HCT116 (cell line): Measurements from ENCODE around the gene SDF2L1. TPM values are rescaled to one million over a fixed set of nuclear protein-coding genes. Genes with fewer than 3 reads are reported as not detected.
A peak's percentile ranks its signal among the peaks of the same experiment; 100 is the strongest.

Source experiments
- ATAC-seq: fragments of 200-7000 bp; cut with Tn5 transposase; 2 replicates; pipeline ENCODE4 v1.9.1; 2020; ENCODE audit warnings: mild to moderate bottlenecking, moderate library complexity
- BruUV-seq: library from RNA; stranded (reverse); fragments of 400-500 nt; replicated peaks from 2 replicates; lab custom pipeline; 2021; lab: Mats Ljungman, UMichigan
- CTCF ChIA-PET: fragments of 300-600 bp; sonication (Branson Sonifier 250); formaldehyde crosslinking; loops from one replicate; lab custom pipeline; 2021; ENCODE audit warnings: antibody characterized with exemption; lab: Charles Lee
- POLR2A ChIA-PET: fragments of 300-600, 350-600 bp; sonication (Branson Sonifier 250); formaldehyde crosslinking; loops from one replicate; lab custom pipeline; 2021; ENCODE audit warnings: antibody characterized with exemption; lab: Charles Lee
- RAD21 ChIA-PET, 2 experiments: fragments of 300-600 bp; sonication (Branson Sonifier 250); formaldehyde crosslinking; loops; one replicate each; lab custom pipeline; 2023; ENCODE audit warnings: low total read pairs in 2 of 2; ENCODE audit not compliant: uncharacterized antibody in 2 of 2, unreplicated experiment in 2 of 2, low non-redundant PET in 1 of 2; lab: Charles Lee
- DNase-seq: peaks from one replicate; pipeline ENCODE4 v3.0.0-alpha.2; 2010; ENCODE audit warnings: low read depth, low spot score
- H2AFZ ChIP-seq: fragments of 200-600 bp; shearing (Covaris generic), sonication (generic); 2 replicates; pipeline ENCODE4 v1.6.1; 2017; ENCODE audit warnings: low read depth, mixed run types, mixed read lengths, antibody characterized with exemption, low read length; ENCODE audit not compliant: poor library complexity, severe bottlenecking
- H3K27ac ChIP-seq: 2 replicates; pipeline ENCODE4 v1.5.1; 2012; ENCODE audit warnings: low read depth, low read length
- H3K27me3 ChIP-seq: fragments of 200-600 bp; sonication (generic); 2 replicates; pipeline ENCODE4 v1.6.1; 2016; ENCODE audit warnings: mixed run types, low read length, mixed read lengths; ENCODE audit not compliant: insufficient read depth
- H3K36me3 ChIP-seq, 2 experiments: fragments of 200-500 bp in 1 of 2; fragments of 200-600 bp in 1 of 2; sonication (Bioruptor generic) in 1 of 2; sonication (generic) in 1 of 2; 2 replicates each; pipeline versions ENCODE4 v1.5.1 to v1.6.1; 2014 to 2016; ENCODE audit warnings: low read length in 2 of 2, inconsistent platforms in 1 of 2, mixed read lengths in 1 of 2, mixed run types in 1 of 2; ENCODE audit not compliant: insufficient read depth in 2 of 2, control insufficient read depth in 1 of 2
- H3K4me1 ChIP-seq, 2 experiments: fragments of 200-600 bp in 1 of 2; sonication (generic) in 1 of 2; 2 replicates each; pipeline versions ENCODE4 v1.5.1 to v1.6.1; 2012 to 2017; ENCODE audit warnings: low read length in 2 of 2, inconsistent platforms in 1 of 2, mild to moderate bottlenecking in 1 of 2, mixed read lengths in 1 of 2, mixed run types in 1 of 2, moderate library complexity in 1 of 2; ENCODE audit not compliant: insufficient read depth in 2 of 2, control insufficient read depth in 1 of 2
- H3K4me2 ChIP-seq: fragments of 200-600 bp; sonication (generic); 2 replicates; pipeline ENCODE4 v1.6.1; 2017; ENCODE audit warnings: mixed run types, low read length, mixed read lengths
- H3K4me3 ChIP-seq, 2 experiments: fragments of 200-600 bp in 1 of 2; sonication (generic) in 1 of 2; replicated peaks in 1 of 2; 2 replicates each; pipeline ENCODE4 v1.5.1; 2011 to 2016; ENCODE audit warnings: low read length in 2 of 2, control low read depth in 1 of 2, low read depth in 1 of 2, mild to moderate bottlenecking in 1 of 2, mixed read lengths in 1 of 2, mixed run types in 1 of 2
- H3K79me2 ChIP-seq: fragments of 200-600 bp; sonication (generic); 2 replicates; pipeline ENCODE4 v1.6.1; 2017; ENCODE audit warnings: mild to moderate bottlenecking, mixed run types, low read length, moderate library complexity, mixed read lengths; ENCODE audit not compliant: insufficient read depth
- H3K9ac ChIP-seq: fragments of 200-600 bp; sonication (generic); 2 replicates; pipeline ENCODE4 v1.6.1; 2016; ENCODE audit warnings: low read length, mixed read lengths
- H3K9me2 ChIP-seq: fragments of 200-600 bp; sonication (generic), shearing (Covaris generic); 2 replicates; pipeline ENCODE4 v1.6.1; 2017; ENCODE audit warnings: mixed run types, mild to moderate bottlenecking, moderate library complexity; ENCODE audit not compliant: insufficient read depth
- H3K9me3 ChIP-seq, 2 experiments: fragments of 200-500 bp in 1 of 2; fragments of 200-600 bp in 1 of 2; sonication (Bioruptor generic) in 1 of 2; sonication (generic) in 1 of 2; 2 replicates each; pipeline ENCODE4 v1.6.1; 2014 to 2017; ENCODE audit warnings: low read length in 2 of 2, mixed read lengths in 2 of 2, inconsistent platforms in 1 of 2, low read depth in 1 of 2, mild to moderate bottlenecking in 1 of 2, mixed run types in 1 of 2, moderate library complexity in 1 of 2; ENCODE audit not compliant: control insufficient read depth in 1 of 2, insufficient read depth in 1 of 2
- H4K20me1 ChIP-seq: fragments of 200-600 bp; sonication (generic), shearing (Covaris generic); 2 replicates; pipeline ENCODE4 v1.6.1; 2017; ENCODE audit warnings: mixed run types, mild to moderate bottlenecking, moderate library complexity; ENCODE audit not compliant: insufficient read depth
- EGR1 ChIP-seq: IDR thresholded peaks from 2 replicates; pipeline ENCODE4 v1.6.1; 2012; ENCODE audit warnings: low read depth
- POLR2AphosphoS5 ChIP-seq: IDR thresholded peaks from 2 replicates; pipeline ENCODE4 v1.6.1; 2011; ENCODE audit warnings: mild to moderate bottlenecking, low read depth, low read length, moderate library complexity
- TCF7L2 ChIP-seq: IDR thresholded peaks from 2 replicates; pipeline ENCODE4 v1.7.0; 2011; ENCODE audit warnings: borderline replicate concordance, inconsistent platforms; ENCODE audit not compliant: insufficient read depth, insufficient read length; ENCODE audit errors: extremely low read depth
- intact Hi-C: fragments of 100-400 bp; cut with micrococcal nuclease; formaldehyde crosslinking; loops from 2 replicates; pipeline ENCODE4 v1.10.0; 2022
- total RNA-seq: library from RNA; stranded (reverse); gene quantifications from one replicate; pipeline ENCODE4 v1.2.1, GENCODE V29; 2021; ENCODE audit not compliant: unreplicated experiment
- TF ChIP-seq, protein P1 (sequence below), 3 experiments: fragments of 200-600 bp in 1 of 3; sonication (generic) in 1 of 3; IDR thresholded peaks in 2 of 3; conservative IDR thresholded peaks in 1 of 3; 2 replicates each; pipeline ENCODE4 v1.5.1; 2012 to 2017; ENCODE audit warnings: low read depth in 2 of 3, low read length in 2 of 3, antibody characterized with exemption in 1 of 3, borderline replicate concordance in 1 of 3, control low read depth in 1 of 3, mild to moderate bottlenecking in 1 of 3, mixed read lengths in 1 of 3, mixed run types in 1 of 3, moderate library complexity in 1 of 3; ENCODE audit not compliant: insufficient read depth in 1 of 3
- TF ChIP-seq, protein P2 (sequence below): IDR thresholded peaks from 2 replicates; pipeline ENCODE4 v1.6.1; 2012
- TF ChIP-seq, protein P3 (sequence below): IDR thresholded peaks from 2 replicates; pipeline ENCODE4 v1.6.1; 2012
- TF ChIP-seq, protein P4 (sequence below): IDR thresholded peaks from 2 replicates; pipeline ENCODE4 v1.6.1; 2011; ENCODE audit warnings: mild to moderate bottlenecking, low read length, moderate library complexity; ENCODE audit not compliant: insufficient replicate concordance; ENCODE audit errors: extremely low read depth

SDF2L1 gene
- total RNA-seq, 1 experiment from 2014 or later = 86.2 TPM

DNA sequence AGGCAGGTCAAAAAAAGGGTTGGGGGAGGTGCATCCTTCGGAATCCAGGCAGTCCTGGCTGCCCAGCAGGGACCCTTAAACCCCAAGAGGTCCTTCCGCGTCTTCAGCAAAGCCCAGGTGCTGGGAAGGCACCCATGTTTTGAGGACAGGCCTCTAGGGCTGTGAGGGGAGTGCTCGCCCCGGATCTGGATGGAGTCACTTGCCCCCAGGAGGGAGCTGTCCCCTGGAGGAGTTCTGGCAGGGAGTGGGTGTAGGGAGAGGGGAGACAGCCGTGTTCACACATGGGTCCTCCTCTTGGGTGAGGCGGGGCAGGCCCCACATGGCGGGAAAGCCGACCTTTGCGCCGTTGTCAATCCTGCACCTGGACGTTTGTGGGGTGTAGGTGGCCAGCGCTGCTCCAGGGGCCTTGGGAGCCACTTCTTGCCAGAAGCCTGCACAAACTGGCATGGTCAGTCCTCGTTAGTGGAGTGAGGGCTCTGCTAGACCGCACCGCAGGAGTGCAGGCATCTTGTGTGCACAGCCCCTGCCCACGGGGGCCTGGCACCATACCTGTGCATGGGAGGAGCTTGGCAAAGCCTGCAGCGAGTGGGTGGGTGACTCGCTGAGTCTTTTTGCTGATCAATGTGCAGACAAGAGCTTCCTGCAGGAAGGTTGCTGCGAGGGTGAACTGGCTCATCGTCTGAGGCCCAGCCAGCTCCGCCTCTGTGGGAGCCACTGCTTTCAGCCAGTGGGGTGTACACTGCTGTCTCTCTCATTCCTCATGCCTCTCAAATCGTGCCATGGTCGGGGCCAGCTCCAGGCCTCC lies 39.7 kb downstream of the SDF2L1 start:
- Histone ChIP-seq H3K27me3 (no peaks in the 10 kb centered on the region), H3K36me3 (peaks cover 7 to 9% of the 10 kb centered on the region in 2 experiments; a peak in 3 of 4 replicates), H3K27ac (no peak overlapping the region), H4K20me1 (no peaks in the 10 kb centered on the region)
- POLR2A ChIA-PET = no interaction called here
- DNase-seq = no peak
- 0 out of 2 replicates have a peak, but pooled peaks have one; percentile 19 for TF ChIP-seq EGR1
- TF ChIP-seq, protein P1, sequence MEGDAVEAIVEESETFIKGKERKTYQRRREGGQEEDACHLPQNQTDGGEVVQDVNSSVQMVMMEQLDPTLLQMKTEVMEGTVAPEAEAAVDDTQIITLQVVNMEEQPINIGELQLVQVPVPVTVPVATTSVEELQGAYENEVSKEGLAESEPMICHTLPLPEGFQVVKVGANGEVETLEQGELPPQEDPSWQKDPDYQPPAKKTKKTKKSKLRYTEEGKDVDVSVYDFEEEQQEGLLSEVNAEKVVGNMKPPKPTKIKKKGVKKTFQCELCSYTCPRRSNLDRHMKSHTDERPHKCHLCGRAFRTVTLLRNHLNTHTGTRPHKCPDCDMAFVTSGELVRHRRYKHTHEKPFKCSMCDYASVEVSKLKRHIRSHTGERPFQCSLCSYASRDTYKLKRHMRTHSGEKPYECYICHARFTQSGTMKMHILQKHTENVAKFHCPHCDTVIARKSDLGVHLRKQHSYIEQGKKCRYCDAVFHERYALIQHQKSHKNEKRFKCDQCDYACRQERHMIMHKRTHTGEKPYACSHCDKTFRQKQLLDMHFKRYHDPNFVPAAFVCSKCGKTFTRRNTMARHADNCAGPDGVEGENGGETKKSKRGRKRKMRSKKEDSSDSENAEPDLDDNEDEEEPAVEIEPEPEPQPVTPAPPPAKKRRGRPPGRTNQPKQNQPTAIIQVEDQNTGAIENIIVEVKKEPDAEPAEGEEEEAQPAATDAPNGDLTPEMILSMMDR (IDR thresholded peaks at IDR 0.05 in 2 of 3, conservative IDR thresholded peaks at IDR 0.05 in 1 of 3; ENCODE audit: borderline replicate concordance in 1 of 3, insufficient read depth in 1 of 3, low read depth in 2 of 3, low read length in 2 of 3) = no peak
- TF ChIP-seq, all 23 proteins: peak for 1
- intact Hi-C loops = no loop called here
- BruUV-seq = no TSS peak
- RAD21 ChIA-PET = no interaction called here
- Histone ChIP-seq H3K9me2 (no peaks in the 10 kb centered on the region), H3K4me3 (no peak overlapping the region), H3K4me1 (peaks cover 0 to 6% of the 10 kb centered on the region in 2 experiments; a peak in 1 of 4 replicates), H3K79me2 (no peaks in the 10 kb centered on the region), H2AFZ (no peak overlapping the region), H3K9me3 (no peaks in the 10 kb centered on the region), H3K4me2 (no peak overlapping the region), H3K9ac (no peak overlapping the region)
- no peak; the same call in 1 of the 2 replicates for ATAC-seq
- CTCF ChIA-PET = no interaction called here

DNA sequence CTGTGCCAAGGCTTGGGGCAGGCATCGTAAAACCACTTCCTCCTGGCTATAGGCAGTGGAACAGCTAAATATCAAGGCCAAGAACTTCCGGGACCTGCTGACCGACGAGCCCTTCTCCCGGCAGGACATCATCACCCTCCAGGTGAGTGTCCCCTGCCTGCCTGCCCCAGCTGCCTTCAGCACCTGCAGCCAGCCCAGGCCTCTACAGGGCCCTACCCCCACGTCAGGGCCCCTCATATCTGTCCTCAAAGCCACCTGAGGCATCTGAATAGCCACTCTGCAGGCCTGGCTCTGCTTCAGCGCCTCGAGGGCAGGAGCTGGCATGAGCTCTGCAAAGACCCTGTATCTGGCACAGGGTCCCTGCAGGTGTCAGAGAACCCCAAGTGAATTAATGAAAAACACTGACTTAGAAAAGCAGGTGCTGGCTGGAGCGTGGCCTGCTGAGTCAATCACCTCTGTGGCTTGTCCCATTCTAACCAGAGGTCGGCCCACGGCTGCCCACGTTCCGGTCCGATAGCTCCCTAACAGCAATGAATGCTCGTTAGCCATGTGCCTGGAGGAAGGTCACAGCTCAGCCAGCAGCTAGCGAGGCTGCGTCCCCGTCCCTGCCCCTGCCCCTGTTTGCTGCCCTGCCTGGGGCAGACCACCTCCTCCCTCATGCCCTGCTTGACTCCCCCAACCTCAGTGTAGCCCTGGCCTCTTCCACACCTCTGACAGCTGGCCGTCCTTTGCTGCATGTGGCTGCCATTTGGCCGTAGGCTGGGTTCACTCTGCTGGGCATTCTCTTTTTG lies 40.5 kb downstream of the SDF2L1 start:
- no TSS peak for BruUV-seq
- CTCF ChIA-PET = no interaction called here

More for the DNA sequence above, 40.5 kb downstream of the SDF2L1 start:
- Histone ChIP-seq H3K79me2 (no peaks in the 10 kb centered on the region), H3K36me3 (peaks cover 7 to 9% of the 10 kb centered on the region in 2 experiments; a peak in 3 of 4 replicates), H3K4me3 (no peak overlapping the region), H4K20me1 (no peaks in the 10 kb centered on the region), H3K9me3 (no peaks in the 10 kb centered on the region), H3K4me1 (peaks cover 0 to 6% of the 10 kb centered on the region in 2 experiments; a peak in 1 of 4 replicates), H3K9me2 (no peaks in the 10 kb centered on the region), H3K4me2 (no peak overlapping the region), H2AFZ (no peak overlapping the region), H3K9ac (no peak overlapping the region), H3K27ac (no peak overlapping the region), H3K27me3 (no peaks in the 10 kb centered on the region)
- no peak for ATAC-seq
- ChIA-PET POLR2A (no interaction called here), RAD21 (no interaction called here)
- intact Hi-C loops = no loop called here
- TF ChIP-seq, protein P2, sequence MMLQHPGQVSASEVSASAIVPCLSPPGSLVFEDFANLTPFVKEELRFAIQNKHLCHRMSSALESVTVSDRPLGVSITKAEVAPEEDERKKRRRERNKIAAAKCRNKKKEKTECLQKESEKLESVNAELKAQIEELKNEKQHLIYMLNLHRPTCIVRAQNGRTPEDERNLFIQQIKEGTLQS = no peak
- TF ChIP-seq, protein P3, sequence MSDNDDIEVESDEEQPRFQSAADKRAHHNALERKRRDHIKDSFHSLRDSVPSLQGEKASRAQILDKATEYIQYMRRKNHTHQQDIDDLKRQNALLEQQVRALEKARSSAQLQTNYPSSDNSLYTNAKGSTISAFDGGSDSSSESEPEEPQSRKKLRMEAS = no peak
- TF ChIP-seq TCF7L2 (no peak), POLR2AphosphoS5 (no peak)
- TF ChIP-seq, protein P4, sequence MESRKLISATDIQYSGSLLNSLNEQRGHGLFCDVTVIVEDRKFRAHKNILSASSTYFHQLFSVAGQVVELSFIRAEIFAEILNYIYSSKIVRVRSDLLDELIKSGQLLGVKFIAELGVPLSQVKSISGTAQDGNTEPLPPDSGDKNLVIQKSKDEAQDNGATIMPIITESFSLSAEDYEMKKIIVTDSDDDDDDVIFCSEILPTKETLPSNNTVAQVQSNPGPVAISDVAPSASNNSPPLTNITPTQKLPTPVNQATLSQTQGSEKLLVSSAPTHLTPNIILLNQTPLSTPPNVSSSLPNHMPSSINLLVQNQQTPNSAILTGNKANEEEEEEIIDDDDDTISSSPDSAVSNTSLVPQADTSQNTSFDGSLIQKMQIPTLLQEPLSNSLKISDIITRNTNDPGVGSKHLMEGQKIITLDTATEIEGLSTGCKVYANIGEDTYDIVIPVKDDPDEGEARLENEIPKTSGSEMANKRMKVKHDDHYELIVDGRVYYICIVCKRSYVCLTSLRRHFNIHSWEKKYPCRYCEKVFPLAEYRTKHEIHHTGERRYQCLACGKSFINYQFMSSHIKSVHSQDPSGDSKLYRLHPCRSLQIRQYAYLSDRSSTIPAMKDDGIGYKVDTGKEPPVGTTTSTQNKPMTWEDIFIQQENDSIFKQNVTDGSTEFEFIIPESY = no peak
- no peak for DNase-seq
